GM19328 (cell line): ENCODE results near the gene TOP1.

ENCODE experiments used
- ATAC-seq: cut with Tn5 transposase; IDR thresholded peaks from one replicate; pipeline ENCODE4 v1.9.1; 2021; ENCODE audit warnings: mild to moderate bottlenecking, moderate library complexity; ENCODE audit not compliant: unreplicated experiment

The TOP1 gene

GRCh38 chr20:41028359-41029149 lies at the start of gene TOP1:
Gene TOP1, plus strand, starts transcription at chr20:41028822. Its CDS starts 246 bp downstream, at chr20:41029068.
- peak; percentile 93 for ATAC-seq

- no peak for ATAC-seq
Observed at GRCh38 chr20:40979247-40979646, 49.4 kb upstream of the TOP1 start.

DNA sequence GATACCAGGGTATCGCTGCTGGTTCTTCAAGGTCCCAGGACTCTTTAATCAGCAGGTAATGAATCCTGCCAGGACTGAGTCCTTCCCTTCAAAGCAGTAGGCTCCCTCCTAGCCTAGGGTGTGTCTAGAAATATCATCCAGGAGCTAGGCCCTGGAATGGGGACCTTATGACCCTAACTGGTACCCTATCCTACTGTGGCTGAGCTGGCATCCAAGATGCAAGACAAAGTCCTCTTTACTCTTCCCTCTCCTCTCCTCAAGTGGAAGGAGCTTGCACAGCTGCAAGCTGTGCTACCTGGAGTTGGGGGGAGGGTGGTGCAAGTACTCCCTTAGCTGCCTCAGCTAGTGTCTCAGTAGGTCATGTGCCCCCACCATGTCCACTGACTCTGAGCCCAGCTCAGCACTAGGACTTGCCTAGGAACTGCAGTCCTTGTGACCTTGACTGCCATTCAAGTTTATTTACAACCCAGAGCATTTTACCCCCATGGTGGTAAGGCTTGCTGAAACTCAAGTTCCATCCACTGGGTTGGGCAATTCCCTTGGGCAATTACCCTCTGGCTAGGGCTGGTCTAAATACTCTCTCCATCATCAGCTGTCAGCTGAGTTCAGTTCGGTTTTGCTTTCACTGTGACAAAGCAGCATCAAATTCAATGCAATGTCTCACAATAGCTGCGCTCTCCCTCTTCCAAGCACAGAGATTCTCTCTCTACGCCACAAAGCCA lies 48.4 kb upstream of the TOP1 start:
- no peak for ATAC-seq

- ATAC-seq, result no peak
Observed at GRCh38 chr20:40980828-40981310, 47.8 kb upstream of the TOP1 start.

- ATAC-seq, result no peak
Observed at GRCh38 chr20:40982415-40983145, 46.0 kb upstream of the TOP1 start.

DNA sequence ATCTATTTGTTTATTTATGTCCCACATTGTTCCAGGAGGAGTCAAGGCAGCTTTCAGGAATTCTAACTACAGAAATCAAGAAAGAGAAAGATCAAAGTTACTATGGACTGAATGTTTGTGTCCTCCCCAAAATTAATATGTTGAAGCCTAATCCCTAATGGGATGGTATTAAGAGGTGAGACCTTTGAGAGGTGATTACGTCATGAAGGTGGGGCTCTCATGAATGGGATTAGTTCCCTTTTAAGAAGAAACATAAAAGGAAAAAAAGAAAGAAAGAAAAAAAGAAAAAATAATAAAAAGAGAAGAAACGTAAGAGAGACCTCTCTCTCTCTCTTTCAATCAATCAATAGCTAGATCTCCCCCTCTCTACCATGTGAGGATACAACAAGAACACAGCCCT lies 44.7 kb upstream of the TOP1 start:
- ATAC-seq, result no peak

DNA sequence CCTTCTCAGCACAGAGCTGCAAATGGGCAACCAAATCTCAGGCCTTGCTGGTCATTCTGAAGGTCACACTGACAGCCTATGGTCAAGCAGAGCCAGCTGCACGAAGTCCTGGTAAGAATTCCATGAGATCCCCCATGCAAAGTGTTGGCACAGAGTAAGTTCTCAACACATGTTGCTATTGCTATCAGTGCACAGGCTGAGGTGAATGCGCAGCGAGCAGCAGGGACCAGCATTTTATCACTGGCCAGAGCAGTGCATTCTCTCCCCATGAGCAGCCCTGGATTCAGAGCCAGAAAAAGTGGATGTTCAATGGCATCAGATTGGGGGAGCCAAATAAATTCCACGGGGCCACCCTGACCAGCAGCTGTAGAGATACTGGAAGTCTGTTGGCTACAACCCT lies 44.1 kb upstream of the TOP1 start:
- no peak for ATAC-seq

GRCh38 chr20:40986774-40987173 lies 41.8 kb upstream of the TOP1 start:
- ATAC-seq, result no peak

GRCh38 chr20:40990542-40991120 lies 38.0 kb upstream of the TOP1 start:
- peak; percentile 46 for ATAC-seq

- ATAC-seq, result peak; percentile 90
Observed at GRCh38 chr20:40991181-40991889, 37.3 kb upstream of the TOP1 start.

GRCh38 chr20:40992349-40993113 lies 36.1 kb upstream of the TOP1 start:
- no peak for ATAC-seq

DNA sequence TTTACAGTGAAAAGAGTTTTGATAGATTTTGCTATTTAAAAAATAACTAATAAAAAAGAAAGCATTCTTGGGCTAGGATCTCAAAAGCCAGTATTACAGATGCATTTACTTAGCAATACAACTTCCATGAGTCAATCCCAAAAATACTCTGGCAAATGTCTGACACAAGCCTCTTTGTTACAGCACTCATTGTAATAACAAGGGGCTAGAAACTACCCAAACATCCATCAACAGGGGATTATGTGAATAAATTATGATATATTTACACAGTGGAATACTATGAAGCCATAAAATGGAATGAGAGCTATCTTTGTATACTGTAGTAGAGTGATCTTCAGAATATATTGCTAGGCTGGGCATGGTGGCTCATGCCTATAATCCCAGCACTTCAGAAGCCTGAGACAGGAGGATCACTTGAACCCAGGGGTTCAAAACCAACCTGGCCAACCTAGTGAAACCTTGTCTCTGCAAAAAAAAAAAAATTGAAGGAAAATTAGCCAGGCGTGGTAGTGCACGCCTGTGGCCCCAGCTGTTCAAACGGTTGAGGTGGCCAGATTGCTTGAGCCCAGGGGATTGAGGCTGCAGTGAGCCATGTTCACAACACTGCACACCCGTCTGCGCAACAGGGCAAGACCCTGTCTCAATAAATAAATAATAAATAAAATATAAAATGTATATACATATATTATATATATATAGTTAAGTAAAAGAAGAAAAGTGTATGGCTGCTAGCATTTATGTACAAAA lies 34.7 kb upstream of the TOP1 start:
- no peak for ATAC-seq

DNA sequence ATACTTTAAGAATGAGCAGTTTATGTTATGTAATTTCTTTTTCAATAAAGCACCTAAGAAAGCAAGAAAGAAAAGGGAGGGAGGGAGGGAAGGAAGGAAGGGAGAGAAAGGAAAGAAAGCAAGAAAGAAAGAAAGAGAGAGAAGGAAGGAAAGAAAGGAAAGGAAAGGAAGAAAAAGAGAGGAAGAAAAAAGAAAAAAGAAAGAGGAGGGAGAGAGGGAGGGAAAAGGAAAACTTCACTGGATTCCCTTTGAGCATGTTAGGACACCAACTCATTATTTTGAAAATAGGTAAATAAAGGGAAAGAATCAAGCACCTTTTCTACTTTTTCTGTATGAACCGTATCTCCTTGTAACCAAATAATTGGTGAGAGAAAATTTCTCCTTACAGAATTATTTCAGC lies 32.3 kb upstream of the TOP1 start:
- ATAC-seq, result no peak

GRCh38 chr20:40997116-40997515 lies 31.5 kb upstream of the TOP1 start:
- no peak for ATAC-seq

GRCh38 chr20:40999841-41000240 lies 28.8 kb upstream of the TOP1 start:
- ATAC-seq, result no peak

DNA sequence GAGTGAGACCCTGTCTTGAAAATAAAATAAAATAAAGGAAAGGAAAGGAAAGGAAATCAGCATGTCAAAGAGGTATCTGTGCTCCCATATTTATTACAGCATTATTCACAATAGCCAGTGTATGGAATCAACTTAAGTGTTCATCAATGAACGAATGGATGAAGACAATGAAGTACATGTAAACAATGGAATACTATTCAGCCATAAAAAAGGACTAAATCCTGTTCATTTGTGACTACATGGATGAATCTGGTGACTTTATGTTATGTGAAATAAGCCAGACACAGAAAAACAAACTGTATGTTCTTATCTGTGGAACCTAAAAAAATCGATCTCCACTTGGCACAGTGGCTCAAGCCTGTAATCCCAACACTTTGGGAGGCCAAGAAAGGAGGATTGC lies 28.0 kb upstream of the TOP1 start:
- ATAC-seq, result no peak

DNA sequence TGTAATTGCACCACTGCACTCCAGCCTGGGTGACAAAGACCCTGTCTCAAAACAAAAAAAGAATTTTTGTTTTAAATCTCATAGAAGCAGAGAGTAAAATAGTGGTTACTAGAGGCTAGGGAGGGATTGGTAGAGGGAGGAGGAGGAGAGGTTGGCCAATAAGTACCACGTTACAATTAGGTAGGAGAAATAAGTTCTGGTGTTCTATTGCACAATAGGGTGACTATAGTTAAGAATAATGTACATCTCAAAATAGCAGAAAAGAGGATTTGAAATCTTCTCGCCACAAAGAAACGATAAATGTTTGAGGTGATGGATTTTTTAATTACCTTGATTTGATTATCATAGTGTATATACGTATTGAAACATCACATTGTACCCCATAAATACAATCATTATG lies 27.1 kb upstream of the TOP1 start:
- no peak for ATAC-seq

GRCh38 chr20:41002842-41003142 lies 25.8 kb upstream of the TOP1 start:
- no peak for ATAC-seq
